VCaP (cell line): ENCODE data around the gene ADAM33.

Source experiments
- H3K27ac ChIP-seq: fragments of 450-650 bp; 2 replicates; pipeline ENCODE4 v1.5.1; 2017
- TF ChIP-seq, protein P1 (sequence below): fragments of 450-650 bp; conservative IDR thresholded peaks from 2 replicates; pipeline ENCODE4 v1.5.1; 2017; ENCODE audit warnings: mild to moderate bottlenecking, moderate library complexity

ADAM33 gene

DNA sequence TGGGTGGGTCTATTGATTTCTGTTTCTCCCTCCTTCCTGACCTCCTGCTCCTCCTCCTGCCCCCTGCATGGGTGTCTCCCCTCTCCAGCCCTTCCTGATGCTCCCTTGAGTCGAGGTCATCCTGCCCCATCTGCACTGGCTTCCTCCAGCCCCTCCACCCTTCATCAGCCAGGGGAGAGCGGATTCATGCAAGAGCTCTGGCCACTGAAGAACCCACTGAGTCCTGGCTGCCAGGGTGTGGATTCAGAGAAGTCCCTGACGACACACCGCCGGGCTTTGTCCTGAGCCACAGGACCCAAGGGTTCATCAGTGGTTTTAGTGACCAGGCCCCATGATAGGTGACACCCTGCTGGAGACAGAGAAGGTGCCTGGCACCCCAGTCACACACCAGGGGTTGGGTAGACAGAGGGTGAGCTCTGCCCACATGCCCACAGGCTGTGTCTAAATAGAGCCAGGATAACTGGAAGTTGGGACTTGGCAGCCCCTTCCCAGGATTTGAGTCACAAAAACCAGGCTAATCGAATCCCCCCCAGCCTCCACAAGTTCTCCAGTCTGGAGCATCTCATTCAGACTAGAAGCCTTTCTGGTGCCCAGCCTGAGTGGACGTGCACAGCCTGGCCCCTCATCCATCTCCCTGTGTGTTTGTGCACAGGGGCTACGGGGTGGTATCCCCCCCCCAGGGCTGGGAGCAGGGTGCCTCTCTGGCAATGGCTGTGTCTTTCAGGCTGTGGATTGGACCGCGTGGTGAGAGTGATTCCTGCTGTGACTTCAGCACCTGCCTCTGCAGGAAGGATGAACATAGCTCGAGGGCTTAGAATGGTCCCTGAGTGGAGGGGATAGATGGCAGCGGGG is 19.8 kb downstream of the ADAM33 start:
- TF ChIP-seq, protein P1, sequence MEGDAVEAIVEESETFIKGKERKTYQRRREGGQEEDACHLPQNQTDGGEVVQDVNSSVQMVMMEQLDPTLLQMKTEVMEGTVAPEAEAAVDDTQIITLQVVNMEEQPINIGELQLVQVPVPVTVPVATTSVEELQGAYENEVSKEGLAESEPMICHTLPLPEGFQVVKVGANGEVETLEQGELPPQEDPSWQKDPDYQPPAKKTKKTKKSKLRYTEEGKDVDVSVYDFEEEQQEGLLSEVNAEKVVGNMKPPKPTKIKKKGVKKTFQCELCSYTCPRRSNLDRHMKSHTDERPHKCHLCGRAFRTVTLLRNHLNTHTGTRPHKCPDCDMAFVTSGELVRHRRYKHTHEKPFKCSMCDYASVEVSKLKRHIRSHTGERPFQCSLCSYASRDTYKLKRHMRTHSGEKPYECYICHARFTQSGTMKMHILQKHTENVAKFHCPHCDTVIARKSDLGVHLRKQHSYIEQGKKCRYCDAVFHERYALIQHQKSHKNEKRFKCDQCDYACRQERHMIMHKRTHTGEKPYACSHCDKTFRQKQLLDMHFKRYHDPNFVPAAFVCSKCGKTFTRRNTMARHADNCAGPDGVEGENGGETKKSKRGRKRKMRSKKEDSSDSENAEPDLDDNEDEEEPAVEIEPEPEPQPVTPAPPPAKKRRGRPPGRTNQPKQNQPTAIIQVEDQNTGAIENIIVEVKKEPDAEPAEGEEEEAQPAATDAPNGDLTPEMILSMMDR: no peak
- no peak overlapping the region for H3K27ac ChIP-seq

DNA sequence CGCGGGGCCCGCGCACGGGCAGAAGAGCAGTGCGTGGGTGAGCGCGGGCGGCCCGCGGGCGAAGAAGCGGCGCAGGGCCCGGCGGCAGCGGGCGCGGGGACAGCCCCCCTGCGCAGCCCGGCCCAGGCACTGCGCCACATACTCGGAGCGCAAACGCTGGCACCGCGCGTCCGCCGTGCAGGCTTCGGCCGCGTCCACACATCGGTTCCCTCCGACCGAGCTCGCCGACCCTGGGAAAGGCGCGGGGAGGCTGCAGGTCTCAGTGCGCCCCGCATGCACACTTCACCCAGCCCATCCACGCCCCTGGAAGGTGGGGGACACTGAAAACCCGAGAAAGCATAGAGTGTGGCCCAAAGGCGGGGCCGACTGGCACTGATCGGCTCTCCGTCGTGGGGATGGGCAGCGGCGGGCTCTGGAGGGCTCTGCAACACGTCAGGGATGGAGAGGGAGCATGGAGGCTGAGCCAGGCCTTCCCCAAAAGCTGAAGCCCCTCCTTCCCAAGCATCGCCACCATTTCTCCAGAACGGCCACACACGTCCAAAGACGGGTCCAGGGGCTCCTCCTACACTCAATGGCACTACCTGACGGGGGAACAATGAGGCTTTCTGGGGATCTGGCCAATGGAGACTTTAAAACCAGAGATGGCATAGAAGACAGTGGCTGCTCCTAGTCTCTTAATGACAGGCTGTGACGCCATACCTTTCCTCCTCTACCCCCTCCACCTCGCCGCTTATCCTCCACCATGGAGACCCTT is 20.6 kb downstream of the ADAM33 start:
- H3K27ac ChIP-seq: no peak overlapping the region
- TF ChIP-seq, protein P1: no peak

DNA sequence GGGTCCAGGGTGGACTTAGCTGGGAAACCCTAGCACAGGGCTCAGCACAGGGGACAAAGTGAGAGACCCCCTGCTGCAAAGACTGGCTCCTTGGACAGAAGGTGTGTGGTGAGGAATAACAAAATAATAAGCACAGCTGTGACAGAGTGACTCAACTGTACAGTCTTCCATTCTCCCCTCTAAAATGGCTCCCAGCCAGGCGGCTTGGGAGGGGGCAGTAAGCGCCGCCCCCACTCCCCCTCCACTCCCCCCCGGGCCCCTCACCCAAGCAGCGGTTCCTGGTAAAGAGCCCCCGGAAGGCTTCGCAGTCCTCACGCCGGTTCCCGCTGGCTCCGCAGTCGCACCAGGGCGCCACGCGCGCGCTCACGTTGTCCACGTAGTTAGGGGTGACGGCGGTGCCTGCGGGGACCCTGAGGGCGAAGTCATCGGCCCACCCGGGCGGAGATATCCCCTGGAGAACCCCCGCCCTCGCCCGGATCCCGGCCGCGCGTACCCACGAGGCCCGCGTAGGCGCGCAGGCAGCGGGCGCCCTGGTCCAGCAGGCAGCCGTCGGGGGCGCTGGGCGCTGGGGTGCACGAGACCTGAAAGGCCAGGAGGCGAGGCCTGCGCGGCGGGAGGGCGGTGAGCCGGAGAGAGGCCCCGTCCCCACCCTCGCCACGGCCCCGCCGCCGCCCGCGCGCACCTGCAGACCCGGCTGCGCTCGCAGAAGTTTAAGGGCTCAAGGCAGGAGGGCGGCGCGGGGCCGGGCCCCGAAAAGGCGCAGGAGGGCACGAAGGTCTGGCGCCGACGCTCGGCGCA is 21.3 kb downstream of the ADAM33 start:
- H3K27ac ChIP-seq: no peak overlapping the region
- TF ChIP-seq, protein P1: no peak

DNA sequence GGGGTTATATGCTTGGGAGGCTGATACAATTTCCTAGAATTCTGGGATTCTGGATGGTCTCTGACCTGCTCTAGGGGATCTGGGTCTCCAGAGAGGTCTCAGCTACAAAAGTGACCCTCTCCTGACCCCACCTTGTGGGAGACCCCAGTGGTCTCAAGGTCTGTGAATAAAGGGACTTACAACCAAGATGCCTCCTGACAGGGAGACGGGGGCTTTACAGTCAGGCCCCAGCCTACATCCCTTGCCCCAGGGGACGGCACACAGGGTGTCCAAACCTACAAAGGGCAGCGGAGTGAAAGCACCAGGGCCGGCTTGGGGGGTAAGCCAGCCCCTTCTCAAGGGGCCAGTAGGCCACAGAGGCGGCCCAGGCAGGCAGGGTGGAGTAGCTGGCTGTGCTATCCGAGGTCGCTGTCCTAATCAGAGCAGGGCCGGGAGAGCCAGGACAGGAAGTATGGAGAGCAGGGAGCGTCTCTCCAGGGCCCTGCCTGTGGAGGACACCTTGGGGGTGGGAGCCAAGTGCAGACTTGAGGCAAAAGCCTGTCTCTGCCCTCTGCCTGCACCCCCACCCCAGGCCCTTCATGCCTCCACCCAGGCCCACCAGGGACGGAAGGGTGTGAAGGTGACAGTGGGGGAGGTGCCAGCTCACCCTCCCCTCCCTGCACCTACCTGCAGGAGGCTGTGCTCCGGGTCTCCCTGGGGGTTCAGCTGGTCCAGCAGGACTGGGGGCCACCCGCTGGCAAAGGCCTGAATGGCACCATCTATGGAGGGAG is 22.1 kb downstream of the ADAM33 start:
- TF ChIP-seq, protein P1: no peak
- no peak overlapping the region for H3K27ac ChIP-seq

DNA sequence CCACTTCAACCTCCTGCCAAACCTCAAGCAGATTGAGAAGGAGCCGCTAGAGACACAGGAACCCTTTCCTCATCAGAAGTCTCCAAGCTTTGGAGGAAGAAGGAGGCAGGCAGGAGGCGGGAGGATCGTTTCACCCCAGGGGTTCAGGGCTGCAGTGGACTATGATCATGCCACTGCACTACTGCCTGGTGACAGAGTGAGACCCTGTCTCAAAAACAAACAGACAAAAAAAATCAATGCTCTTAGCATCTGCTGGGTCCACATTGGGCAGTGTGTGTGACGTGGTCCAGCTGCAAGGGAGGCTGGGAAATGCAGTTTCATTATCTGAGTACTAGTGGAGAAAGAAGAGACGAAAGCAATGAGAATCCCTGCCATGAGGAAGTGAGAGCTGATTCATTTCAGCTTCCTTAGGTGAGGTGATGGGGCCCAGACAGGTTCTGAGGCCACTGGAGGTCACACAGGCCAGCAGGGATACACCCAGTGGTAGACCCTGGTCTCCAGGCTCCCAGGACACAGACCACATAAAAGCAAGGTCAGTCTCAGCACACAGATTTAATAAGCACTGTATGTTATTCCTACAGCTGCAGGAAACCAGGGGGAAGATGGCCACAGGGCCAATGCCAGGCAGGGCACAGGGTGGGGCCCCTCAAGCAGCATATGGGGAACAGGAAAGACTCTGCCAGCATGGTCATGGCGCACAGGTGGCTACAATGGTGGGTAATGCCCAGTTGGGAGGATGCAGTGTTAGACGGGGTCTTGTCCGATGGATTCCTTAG is 22.9 kb downstream of the ADAM33 start:
- TF ChIP-seq, protein P1: no peak
- H3K27ac ChIP-seq: no peak overlapping the region

DNA sequence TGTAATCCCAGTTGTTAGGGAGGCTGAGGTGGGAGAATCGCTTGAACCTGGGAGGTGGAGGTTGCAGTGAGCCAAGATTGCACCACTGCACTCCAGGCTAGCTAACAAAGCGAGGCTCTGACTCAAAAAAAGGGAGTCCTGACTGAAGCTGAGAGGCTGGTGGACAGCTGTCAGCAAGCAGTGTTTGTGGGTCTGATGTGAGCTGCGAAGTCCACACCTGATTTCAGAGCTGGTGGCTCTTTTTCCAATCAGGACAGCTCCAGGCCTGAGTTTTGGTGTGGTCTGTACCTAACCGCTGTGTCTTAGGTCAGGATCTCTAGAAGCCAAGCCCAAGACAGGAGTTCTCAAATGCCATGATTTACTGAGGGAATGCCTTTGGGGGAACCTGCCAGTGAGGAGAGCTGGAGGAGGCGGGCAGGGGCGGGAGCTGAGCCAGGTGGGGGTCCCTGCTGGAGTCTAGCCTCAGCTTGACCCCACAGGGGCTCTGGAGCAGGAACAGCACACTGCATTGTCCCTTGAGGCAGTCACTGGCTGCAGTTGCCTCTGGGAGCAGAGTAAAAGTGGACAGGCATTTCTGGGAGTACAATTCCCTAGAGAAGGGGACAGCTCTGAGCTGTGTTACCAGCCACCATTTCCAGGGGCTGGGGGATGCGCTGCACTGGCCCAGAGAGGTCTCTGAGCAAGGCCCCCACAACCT is 23.6 kb downstream of the ADAM33 start:
- TF ChIP-seq, protein P1: no peak
- H3K27ac ChIP-seq: no peak overlapping the region
